Measurements from ENCODE around the gene CEACAM19. TPM values are rescaled to one million over a fixed set of nuclear protein-coding genes. Genes with fewer than 3 reads are reported as not detected.

The CEACAM19 gene
- total RNA-seq, 1 donor from 2014 or later = 25.8 TPM

- TF ChIP-seq CTCF (IDR thresholded peaks at IDR 0.05; ENCODE audit: unreplicated experiment) = no peak
- Mint-ChIP-seq H3K27me3 (no peaks in the 10 kb centered on the region), H3K9me3 (ENCODE audit: low read depth) (no peaks in the 10 kb centered on the region), H3K4me3 (ENCODE audit: low read depth) (peak overlapping the region; percentile 11), H3K36me3 (ENCODE audit: insufficient read depth) (peaks cover under 1% of the 10 kb centered on the region), H3K4me1 (ENCODE audit: low read depth) (peaks cover 22% of the 10 kb centered on the region), H3K27ac (peak overlapping the region; percentile 81)
- DNase-seq (ENCODE audit: low spot score, unreplicated experiment) = no peak
These were observed 29.6 kb upstream of the CEACAM19 start for GRCh38 chr19:44641501-44642265.

- peak overlapping the region; percentile 90 for H3K4me3 Mint-ChIP-seq (ENCODE audit: low read depth)
- no peak for TF ChIP-seq CTCF (IDR thresholded peaks at IDR 0.05; ENCODE audit: unreplicated experiment)
- DNase-seq (ENCODE audit: low spot score, unreplicated experiment) = no peak
- H3K27ac Mint-ChIP-seq = no peak overlapping the region
- H3K4me1 Mint-ChIP-seq (ENCODE audit: low read depth) = peaks cover 22% of the 10 kb centered on the region
- H3K36me3 Mint-ChIP-seq (ENCODE audit: insufficient read depth) = peaks cover 2% of the 10 kb centered on the region
- H3K9me3 Mint-ChIP-seq (ENCODE audit: low read depth) = no peaks in the 10 kb centered on the region
- no peaks in the 10 kb centered on the region for H3K27me3 Mint-ChIP-seq
These were observed 28.9 kb upstream of the CEACAM19 start for GRCh38 chr19:44642377-44642776.

- H3K4me1 Mint-ChIP-seq (ENCODE audit: low read depth) = peaks cover 17% of the 10 kb centered on the region
- H3K9me3 Mint-ChIP-seq (ENCODE audit: low read depth) = no peaks in the 10 kb centered on the region
- TF ChIP-seq CTCF (IDR thresholded peaks at IDR 0.05; ENCODE audit: unreplicated experiment) = peak; percentile 20
- peak within 1 kb of the TSS; percentile 94 for H3K27ac Mint-ChIP-seq
- peak within 1 kb of the TSS; percentile 90 for H3K4me3 Mint-ChIP-seq (ENCODE audit: low read depth)
- H3K27me3 Mint-ChIP-seq = no peaks in the 10 kb centered on the region
- peak; percentile 40 for DNase-seq (ENCODE audit: low spot score, unreplicated experiment)
- peaks cover 4% of the 10 kb centered on the region for H3K36me3 Mint-ChIP-seq (ENCODE audit: insufficient read depth)
These were observed 27.5 kb upstream of the CEACAM19 start, which contains the start of gene PVR for GRCh38 chr19:44643605-44644401. Gene PVR, plus strand, starts transcription at chr19:44643910. Its CDS starts 187 bp downstream, at chr19:44644097.

- no peak for TF ChIP-seq CTCF (IDR thresholded peaks at IDR 0.05; ENCODE audit: unreplicated experiment)
- peaks cover 5% of the 10 kb centered on the region for H3K36me3 Mint-ChIP-seq (ENCODE audit: insufficient read depth)
- peak overlapping the region; percentile 94 for H3K27ac Mint-ChIP-seq
- H3K9me3 Mint-ChIP-seq (ENCODE audit: low read depth) = no peaks in the 10 kb centered on the region
- H3K4me3 Mint-ChIP-seq (ENCODE audit: low read depth) = peak overlapping the region; percentile 90
- peaks cover 10% of the 10 kb centered on the region for H3K4me1 Mint-ChIP-seq (ENCODE audit: low read depth)
- no peak for DNase-seq (ENCODE audit: low spot score, unreplicated experiment)
- no peaks in the 10 kb centered on the region for H3K27me3 Mint-ChIP-seq
These were observed 26.8 kb upstream of the CEACAM19 start for GRCh38 chr19:44644402-44645016.

Data from progenitor cell of endocrine pancreas (in vitro differentiated cells).